Measurements from ENCODE around the gene ACO2. TPM values are rescaled to one million over a fixed set of nuclear protein-coding genes. Genes with fewer than 3 reads are reported as not detected.

Gene ACO2
- total and polyA plus RNA-seq, 2 of the 13 experiments (the other 11 are each of a cell fraction or from before 2014, with no cell fraction given), result 19.2 to 45.6 TPM

DNA sequence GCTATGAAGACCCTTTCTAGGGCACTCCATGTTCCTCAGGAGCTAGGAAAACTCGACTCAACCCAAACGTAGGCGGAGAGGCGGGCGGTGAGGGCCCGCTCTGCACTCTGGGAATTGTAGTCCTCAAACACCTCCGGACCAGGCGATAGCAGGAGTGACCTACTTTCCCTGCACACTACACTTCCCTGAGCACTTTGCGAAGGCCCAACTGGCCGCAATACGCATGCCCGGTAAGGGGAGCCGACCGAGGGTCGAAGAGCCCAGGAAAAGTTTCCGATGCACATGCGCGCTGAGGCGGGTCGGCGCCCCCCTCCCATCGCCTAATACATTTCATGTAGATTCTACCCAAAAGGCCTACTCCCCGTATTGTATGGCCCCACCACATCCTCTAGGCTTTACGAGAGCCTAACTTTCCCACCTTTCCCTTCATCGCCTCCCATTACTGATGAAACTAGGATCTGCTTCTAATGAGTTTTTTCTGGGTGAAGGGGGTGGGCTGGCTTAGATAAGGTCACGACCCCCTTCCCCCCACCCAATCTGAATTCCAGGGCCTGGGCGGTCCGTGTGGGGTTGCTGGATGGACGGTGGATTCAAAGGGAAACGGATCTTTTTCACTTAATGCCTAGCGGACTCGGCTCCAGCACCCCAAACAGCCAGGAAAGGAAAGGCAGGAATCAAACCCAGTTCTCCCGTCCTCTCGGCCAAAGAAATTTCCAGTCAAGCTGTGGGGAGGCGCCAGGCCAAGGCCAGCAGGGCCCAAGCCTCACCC, 24.4 kb upstream of the ACO2 start (continued):
- TF ChIP-seq, protein P1, sequence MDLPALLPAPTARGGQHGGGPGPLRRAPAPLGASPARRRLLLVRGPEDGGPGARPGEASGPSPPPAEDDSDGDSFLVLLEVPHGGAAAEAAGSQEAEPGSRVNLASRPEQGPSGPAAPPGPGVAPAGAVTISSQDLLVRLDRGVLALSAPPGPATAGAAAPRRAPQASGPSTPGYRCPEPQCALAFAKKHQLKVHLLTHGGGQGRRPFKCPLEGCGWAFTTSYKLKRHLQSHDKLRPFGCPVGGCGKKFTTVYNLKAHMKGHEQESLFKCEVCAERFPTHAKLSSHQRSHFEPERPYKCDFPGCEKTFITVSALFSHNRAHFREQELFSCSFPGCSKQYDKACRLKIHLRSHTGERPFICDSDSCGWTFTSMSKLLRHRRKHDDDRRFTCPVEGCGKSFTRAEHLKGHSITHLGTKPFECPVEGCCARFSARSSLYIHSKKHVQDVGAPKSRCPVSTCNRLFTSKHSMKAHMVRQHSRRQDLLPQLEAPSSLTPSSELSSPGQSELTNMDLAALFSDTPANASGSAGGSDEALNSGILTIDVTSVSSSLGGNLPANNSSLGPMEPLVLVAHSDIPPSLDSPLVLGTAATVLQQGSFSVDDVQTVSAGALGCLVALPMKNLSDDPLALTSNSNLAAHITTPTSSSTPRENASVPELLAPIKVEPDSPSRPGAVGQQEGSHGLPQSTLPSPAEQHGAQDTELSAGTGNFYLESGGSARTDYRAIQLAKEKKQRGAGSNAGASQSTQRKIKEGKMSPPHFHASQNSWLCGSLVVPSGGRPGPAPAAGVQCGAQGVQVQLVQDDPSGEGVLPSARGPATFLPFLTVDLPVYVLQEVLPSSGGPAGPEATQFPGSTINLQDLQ (CRISPR knock-in tag; IDR thresholded peaks at IDR 0.05), result no peak
- TF ChIP-seq ZNF567 (CRISPR knock-in tag; IDR thresholded peaks at IDR 0.05; ENCODE audit: borderline replicate concordance) (no peak), GLI4 (CRISPR knock-in tag; IDR thresholded peaks at IDR 0.05; ENCODE audit: borderline replicate concordance) (peak; percentile 53; the same call in 1 of the 2 replicates), ZNF674 (CRISPR knock-in tag; IDR thresholded peaks at IDR 0.05; ENCODE audit: low read depth) (no peak), PHF21A (CRISPR knock-in tag; IDR thresholded peaks at IDR 0.05) (peak; percentile 58; the same call in 1 of the 2 replicates), GFI1 (CRISPR knock-in tag; IDR thresholded peaks at IDR 0.05; ENCODE audit: borderline replicate concordance) (no peak), ZNF180 (CRISPR knock-in tag; IDR thresholded peaks at IDR 0.05; ENCODE audit: borderline replicate concordance, low read depth) (no peak), ZFP90 (CRISPR knock-in tag; IDR thresholded peaks at IDR 0.05; ENCODE audit: borderline replicate concordance) (peak; percentile 5; the same call in 1 of the 2 replicates), ZC3H13 (CRISPR knock-in tag; IDR thresholded peaks at IDR 0.05) (peak; percentile 51; the same call in 1 of the 2 replicates), ZNF530 (CRISPR knock-in tag; IDR thresholded peaks at IDR 0.05; ENCODE audit: low read depth) (no peak), FOSL1 (CRISPR knock-in tag; IDR thresholded peaks at IDR 0.05; ENCODE audit: borderline replicate concordance) (no peak), MEF2D (CRISPR knock-in tag; IDR thresholded peaks at IDR 0.05) (peak; percentile 72), ZKSCAN8 (CRISPR knock-in tag; IDR thresholded peaks at IDR 0.05; ENCODE audit: borderline replicate concordance) (0 out of 2 replicates have a peak, but pooled peaks have one; percentile 17), ZNF3 (CRISPR knock-in tag; IDR thresholded peaks at IDR 0.05) (no peak), GZF1 (CRISPR knock-in tag; IDR thresholded peaks at IDR 0.05) (no peak), ZNF549 (CRISPR knock-in tag; IDR thresholded peaks at IDR 0.05) (no peak), BRD4 (CRISPR knock-in tag; IDR thresholded peaks at IDR 0.05) (no peak), ZNF629 (CRISPR knock-in tag; conservative IDR thresholded peaks at IDR 0.05) (no peak), IRX3 (CRISPR knock-in tag; IDR thresholded peaks at IDR 0.05; ENCODE audit: borderline replicate concordance, low read depth) (no peak), CBX1 (IDR thresholded peaks at IDR 0.05; ENCODE audit: low read depth) (no peak)
- TF ChIP-seq, protein P2, sequence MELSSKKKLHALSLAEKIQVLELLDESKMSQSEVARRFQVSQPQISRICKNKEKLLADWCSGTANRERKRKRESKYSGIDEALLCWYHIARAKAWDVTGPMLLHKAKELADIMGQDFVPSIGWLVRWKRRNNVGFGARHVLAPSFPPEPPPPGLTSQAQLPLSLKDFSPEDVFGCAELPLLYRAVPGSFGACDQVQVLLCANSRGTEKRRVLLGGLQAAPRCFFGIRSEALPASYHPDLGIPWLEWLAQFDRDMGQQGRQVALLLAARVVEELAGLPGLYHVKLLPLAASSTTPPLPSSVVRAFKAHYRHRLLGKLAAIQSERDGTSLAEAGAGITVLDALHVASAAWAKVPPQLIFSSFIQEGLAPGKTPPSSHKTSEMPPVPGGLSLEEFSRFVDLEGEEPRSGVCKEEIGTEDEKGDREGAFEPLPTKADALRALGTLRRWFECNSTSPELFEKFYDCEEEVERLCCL (CRISPR knock-in tag; IDR thresholded peaks at IDR 0.05; ENCODE audit: borderline replicate concordance), result 0 out of 2 replicates have a peak, but pooled peaks have one; percentile 28
- TF ChIP-seq, protein P3, sequence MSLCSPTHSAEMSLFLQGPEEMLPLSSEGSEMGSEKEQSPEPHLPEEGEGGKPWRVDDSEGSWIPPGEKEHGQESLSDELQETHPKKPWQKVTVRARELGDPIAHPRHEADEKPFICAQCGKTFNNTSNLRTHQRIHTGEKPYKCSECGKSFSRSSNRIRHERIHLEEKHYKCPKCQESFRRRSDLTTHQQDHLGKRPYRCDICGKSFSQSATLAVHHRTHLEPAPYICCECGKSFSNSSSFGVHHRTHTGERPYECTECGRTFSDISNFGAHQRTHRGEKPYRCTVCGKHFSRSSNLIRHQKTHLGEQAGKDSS (CRISPR knock-in tag; IDR thresholded peaks at IDR 0.05; ENCODE audit: borderline replicate concordance, low read depth), result no peak
- TF ChIP-seq, protein P4, sequence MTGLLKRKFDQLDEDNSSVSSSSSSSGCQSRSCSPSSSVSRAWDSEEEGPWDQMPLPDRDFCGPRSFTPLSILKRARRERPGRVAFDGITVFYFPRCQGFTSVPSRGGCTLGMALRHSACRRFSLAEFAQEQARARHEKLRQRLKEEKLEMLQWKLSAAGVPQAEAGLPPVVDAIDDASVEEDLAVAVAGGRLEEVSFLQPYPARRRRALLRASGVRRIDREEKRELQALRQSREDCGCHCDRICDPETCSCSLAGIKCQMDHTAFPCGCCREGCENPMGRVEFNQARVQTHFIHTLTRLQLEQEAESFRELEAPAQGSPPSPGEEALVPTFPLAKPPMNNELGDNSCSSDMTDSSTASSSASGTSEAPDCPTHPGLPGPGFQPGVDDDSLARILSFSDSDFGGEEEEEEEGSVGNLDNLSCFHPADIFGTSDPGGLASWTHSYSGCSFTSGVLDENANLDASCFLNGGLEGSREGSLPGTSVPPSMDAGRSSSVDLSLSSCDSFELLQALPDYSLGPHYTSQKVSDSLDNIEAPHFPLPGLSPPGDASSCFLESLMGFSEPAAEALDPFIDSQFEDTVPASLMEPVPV (CRISPR knock-in tag; IDR thresholded peaks at IDR 0.05), result no peak

Data from HepG2 (cell line).